Epithelial cell of esophagus (primary cell): Measurements from ENCODE around the gene BSDC1.

ENCODE experiments used
- DNase-seq: peaks from one replicate; pipeline ENCODE4 v3.0.0; 2010; ENCODE audit warnings: low read depth
- H3K4me3 ChIP-seq: 2 replicates; pipeline ENCODE4 v1.5.1; 2011; ENCODE audit warnings: mild to moderate bottlenecking, low read length, control low read depth
- CTCF ChIP-seq: IDR thresholded peaks from 2 replicates; pipeline ENCODE4 v1.5.1; 2011; ENCODE audit warnings: low read depth, mild to moderate bottlenecking, low read length, control low read depth, inconsistent platforms; ENCODE audit not compliant: insufficient read depth; ENCODE audit errors: missing control alignments

Gene BSDC1

DNA sequence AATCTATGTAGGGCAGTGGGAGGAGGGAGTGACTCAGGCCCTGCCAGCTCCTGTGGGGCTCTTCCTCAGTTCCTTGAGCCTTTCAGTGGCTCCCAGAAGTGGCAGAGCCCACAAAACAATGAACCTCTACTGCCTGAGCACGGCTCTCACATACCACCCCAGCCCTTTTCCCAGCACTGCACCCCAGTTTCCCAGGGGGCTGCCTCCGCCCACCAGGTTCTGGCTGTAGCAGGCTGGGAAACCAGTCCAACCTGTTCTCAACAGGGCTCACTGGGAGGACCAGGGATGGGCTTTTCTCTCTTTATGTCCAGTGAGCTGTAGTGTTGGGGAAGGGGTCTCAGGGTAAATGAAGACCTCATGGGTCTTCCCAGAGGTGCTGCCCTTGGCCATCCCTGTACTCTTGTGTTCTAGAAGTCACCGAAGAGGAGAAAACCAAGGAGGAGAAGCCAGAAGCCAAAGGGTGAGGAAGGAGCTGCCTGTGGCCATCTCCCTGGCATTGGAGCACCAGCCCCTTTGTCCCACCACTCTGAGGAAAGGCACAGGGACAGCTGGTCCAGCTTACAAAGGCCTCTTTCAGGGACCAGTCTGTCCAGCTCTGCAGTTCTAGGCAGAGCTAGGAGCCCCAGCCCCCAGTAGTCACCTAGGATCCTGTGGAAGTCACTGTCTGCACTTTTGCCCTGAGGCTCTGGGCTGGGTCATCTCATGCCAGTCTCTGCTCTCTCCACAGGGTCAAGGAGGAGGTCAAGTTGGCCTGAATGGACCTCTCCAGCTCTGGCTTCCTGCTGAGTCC is 61.8 kb downstream of the BSDC1 start:
- DNase-seq = peak; percentile 71
- TF ChIP-seq CTCF = no peak
- H3K4me3 ChIP-seq = no peak overlapping the region

DNA sequence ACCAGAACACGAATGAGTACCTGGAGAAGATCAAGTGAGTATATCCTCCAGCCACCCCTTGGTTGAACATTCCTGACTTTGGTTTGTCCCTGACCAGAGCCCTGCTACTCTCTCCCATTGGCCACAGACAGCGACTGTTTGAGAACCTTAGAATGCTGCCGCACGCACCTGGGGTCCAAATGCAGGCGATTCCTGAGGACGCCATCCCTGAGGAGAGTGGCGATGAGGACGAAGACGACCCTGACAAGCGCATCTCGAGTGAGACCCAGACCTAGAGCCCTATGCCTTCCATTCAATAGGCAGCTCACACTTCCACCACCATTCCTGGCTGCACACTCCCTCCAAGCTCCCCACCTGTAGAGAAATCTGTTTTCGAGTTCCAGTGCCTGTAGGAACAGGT is 62.7 kb downstream of the BSDC1 start:
- no peak for DNase-seq
- TF ChIP-seq CTCF = no peak
- no peak overlapping the region for H3K4me3 ChIP-seq

DNA sequence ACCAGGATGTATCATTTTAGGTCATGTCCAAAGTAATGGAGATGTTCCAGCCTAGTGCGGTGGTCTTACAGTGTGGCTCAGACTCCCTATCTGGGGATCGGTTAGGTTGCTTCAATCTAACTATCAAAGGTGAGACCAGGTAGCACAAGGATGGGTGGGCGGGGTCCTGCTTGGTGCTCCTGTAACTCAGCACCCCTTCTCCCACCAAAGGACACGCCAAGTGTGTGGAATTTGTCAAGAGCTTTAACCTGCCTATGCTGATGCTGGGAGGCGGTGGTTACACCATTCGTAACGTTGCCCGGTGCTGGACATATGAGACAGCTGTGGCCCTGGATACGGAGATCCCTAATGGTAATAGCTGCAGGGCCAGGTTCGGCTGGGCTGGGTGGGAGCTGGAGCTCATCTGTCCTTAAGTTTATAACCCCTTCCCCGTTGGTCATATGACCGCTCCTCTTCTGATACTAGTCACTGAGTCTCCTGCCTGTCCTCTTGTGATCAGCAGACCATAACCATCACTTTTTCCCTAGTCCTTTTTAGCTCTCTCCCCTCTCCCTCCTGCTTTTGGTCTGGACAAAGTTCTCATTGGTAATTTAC is 63.6 kb downstream of the BSDC1 start:
- no peak for DNase-seq
- no peak for TF ChIP-seq CTCF
- no peak overlapping the region for H3K4me3 ChIP-seq

GRCh38 chr1:32329931-32330466 is 64.2 kb downstream of the BSDC1 start:
- no peak for TF ChIP-seq CTCF
- H3K4me3 ChIP-seq = no peak overlapping the region
- DNase-seq = no peak

- no peak for TF ChIP-seq CTCF
- no peak for DNase-seq
- H3K4me3 ChIP-seq = no peak overlapping the region
These were observed 67.0 kb downstream of the BSDC1 start for GRCh38 chr1:32327204-32327603.

GRCh38 chr1:32321712-32322291 is 72.4 kb downstream of the BSDC1 start:
- H3K4me3 ChIP-seq = no peak overlapping the region
- TF ChIP-seq CTCF = no peak
- no peak for DNase-seq
